AG04449 (cell line): ENCODE data around the gene WDR59.

Source experiments
- CTCF ChIA-PET: fragments of 350-600 bp; formaldehyde crosslinking; extraction: SDS; loops from one replicate; lab custom pipeline; 2021; ENCODE audit warnings: antibody characterized with exemption; lab: Yijun Ruan, JAX
- POLR2A ChIA-PET: fragments of 400-600, 350-600 bp; formaldehyde crosslinking; extraction: SDS; loops from one replicate; lab custom pipeline; 2020; ENCODE audit warnings: antibody characterized with exemption, inconsistent platforms; lab: Yijun Ruan, JAX
- DNase-seq: peaks from one replicate; pipeline ENCODE4 v3.0.0-alpha.2; 2010; ENCODE audit warnings: low read depth, low spot score
- H3K4me3 ChIP-seq: 2 replicates; pipeline ENCODE4 v1.5.1; 2011; ENCODE audit warnings: low read depth, mild to moderate bottlenecking, control low read depth, low read length
- CTCF ChIP-seq: IDR thresholded peaks from one replicate; pipeline ENCODE4 v1.5.1; 2011; ENCODE audit warnings: mild to moderate bottlenecking, moderate library complexity, low read length, control low read depth, inconsistent platforms; ENCODE audit not compliant: insufficient read depth; ENCODE audit errors: missing control alignments

Gene WDR59

GRCh38 chr16:74825941-74826340 is 159.0 kb downstream of the WDR59 start:
- no peak for TF ChIP-seq CTCF
- POLR2A ChIA-PET = no interaction called here
- CTCF ChIA-PET = interaction anchor here (2.3 to 2.9 kb wide), 2 partner anchors 13 to 36 kb away, joined by 6 to 14 read pairs; no protein-coding TSS in a partner anchor
- H3K4me3 ChIP-seq = no peak overlapping the region
- DNase-seq = no peak

DNA sequence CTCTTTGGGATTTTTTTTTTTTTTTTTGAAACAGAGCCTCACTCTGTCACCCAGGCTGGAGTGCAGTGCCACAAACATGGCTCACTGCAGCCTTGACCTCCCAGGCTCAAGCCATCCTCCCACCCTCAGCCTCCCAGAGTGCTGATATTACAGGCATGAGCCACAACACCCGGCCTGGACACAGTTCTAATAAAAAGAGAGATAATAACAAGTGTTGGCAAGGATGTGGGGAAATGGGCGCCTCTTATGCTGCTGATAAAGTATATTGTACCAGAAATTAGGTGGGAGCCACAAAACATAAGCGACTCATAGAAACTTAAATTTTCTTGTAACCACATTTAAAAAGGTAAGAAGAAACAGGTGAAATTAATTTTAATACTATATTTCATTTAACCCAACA is 159.9 kb downstream of the WDR59 start:
- CTCF ChIA-PET = interaction anchor here (2.3 to 2.9 kb wide), 2 partner anchors 12 to 37 kb away, joined by 6 to 14 read pairs; no protein-coding TSS in a partner anchor
- DNase-seq = no peak
- H3K4me3 ChIP-seq = no peak overlapping the region
- TF ChIP-seq CTCF = no peak
- POLR2A ChIA-PET = no interaction called here
